Subcutaneous adipose tissue (tissue), 4 donors: Measurements from ENCODE around the gene PRSS22. TPM values are rescaled to one million over a fixed set of nuclear protein-coding genes. Genes with fewer than 3 reads are reported as not detected.

Experiments used
- total RNA-seq, 4 donors: library from RNA; depleted of rRNA; stranded (reverse); fragments of >200 nt; gene quantifications; one replicate each; pipeline ENCODE4 v1.1.0, GENCODE V29; 2016
- TF ChIP-seq, protein P1 (sequence below): fragments of 450-650 bp; IDR thresholded peaks from one replicate; pipeline ENCODE4 v1.5.1; 2016; ENCODE audit warnings: low read depth, mild to moderate bottlenecking, control low read depth, antibody characterized with exemption, moderate library complexity

The PRSS22 gene
- total RNA-seq, 4 donors from 2014 or later, result 1.5 TPM; not detected in 3

DNA sequence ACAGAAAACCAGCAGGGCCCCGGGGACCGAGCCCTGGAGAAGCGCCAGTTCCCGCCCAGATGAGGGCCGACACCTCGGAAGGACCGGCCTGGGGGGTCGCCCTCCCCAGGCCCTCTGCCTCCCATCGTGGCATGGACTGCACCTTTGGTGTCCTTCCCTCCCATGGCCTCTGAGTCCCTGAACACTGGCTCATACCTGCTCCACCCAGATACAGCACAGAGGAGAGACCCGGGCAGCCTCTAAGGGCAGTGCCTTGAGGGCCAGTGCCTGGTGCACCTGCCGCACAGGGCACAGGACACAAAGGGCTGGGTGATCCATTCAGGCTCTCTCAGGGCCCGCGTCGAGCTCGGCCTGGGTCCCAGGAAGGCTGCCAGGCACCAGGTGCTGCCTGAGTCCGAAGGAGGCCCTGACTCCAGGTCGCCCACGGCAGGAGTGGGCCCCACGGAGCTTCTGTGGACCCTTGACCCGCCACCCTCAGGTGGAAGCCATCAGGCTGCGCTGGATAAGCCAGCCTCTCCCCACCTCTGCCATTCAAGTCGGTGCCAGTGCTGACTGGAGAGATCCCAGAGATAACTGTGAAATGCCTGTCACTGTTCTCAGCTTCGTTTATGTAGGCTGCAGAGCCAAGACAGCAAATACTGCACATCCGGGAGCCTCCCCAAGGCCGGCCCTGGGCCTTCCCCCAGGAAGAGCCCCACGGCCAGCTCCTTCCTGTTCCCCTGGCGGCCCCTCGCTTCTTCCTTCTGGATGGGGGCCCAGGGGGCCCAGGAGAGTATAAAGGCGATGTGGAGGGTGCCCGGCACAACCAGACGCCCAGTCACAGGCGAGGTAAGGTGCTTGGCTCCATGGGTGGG, 28.2 kb downstream of the PRSS22 start, which contains the start of gene ZG16B:
Gene ZG16B (plus strand): TSS at position 803 of the 854 bp plus-strand sequence. CDS start 139 bp downstream, outside the sequence.
- TF ChIP-seq, protein P1, sequence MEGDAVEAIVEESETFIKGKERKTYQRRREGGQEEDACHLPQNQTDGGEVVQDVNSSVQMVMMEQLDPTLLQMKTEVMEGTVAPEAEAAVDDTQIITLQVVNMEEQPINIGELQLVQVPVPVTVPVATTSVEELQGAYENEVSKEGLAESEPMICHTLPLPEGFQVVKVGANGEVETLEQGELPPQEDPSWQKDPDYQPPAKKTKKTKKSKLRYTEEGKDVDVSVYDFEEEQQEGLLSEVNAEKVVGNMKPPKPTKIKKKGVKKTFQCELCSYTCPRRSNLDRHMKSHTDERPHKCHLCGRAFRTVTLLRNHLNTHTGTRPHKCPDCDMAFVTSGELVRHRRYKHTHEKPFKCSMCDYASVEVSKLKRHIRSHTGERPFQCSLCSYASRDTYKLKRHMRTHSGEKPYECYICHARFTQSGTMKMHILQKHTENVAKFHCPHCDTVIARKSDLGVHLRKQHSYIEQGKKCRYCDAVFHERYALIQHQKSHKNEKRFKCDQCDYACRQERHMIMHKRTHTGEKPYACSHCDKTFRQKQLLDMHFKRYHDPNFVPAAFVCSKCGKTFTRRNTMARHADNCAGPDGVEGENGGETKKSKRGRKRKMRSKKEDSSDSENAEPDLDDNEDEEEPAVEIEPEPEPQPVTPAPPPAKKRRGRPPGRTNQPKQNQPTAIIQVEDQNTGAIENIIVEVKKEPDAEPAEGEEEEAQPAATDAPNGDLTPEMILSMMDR, result no peak

DNA sequence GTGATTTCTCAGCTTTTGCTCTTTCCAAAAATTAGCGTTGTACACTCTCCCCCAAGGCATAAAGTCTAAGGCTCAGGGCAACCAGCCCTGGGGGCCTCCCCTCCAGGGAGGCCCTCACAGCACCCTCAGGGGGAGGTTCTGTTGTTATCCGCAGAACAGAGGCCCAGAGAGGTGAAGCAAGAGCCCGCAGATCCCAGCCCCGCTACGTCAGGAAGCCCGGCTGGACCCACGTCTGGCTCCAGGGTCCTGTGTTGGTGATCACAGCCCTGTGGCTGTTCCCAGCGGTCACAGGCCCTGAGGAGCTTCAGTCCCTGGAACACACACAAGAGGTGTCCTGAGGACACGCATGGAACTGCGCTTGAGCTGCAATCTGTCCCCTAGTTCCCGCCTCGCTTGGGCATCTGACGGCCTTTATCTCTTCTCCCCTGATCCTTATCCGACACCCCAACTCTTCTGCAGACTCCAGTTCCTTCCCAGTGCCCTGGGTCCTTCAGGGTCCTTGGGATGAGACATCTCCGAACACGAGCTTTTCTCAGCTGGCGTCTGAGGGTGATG, 29.0 kb downstream of the PRSS22 start:
- TF ChIP-seq, protein P1, result no peak

DNA sequence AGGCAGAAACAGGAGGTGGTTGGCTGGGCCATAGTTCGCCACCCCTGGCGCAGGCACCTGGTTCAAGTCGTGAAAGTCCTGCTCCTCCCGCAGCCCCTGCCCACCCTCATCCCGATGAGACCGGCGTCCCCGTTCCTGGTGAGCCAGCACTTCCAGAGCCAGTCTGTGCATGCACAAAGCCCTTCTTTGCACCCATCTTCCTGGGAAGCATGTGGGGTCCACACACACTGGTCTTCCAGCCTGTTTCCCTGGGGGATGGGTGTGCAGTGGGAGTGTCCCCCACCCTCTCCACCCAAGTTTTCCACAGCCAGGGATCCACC, 29.5 kb downstream of the PRSS22 start:
- TF ChIP-seq, protein P1, result no peak

DNA sequence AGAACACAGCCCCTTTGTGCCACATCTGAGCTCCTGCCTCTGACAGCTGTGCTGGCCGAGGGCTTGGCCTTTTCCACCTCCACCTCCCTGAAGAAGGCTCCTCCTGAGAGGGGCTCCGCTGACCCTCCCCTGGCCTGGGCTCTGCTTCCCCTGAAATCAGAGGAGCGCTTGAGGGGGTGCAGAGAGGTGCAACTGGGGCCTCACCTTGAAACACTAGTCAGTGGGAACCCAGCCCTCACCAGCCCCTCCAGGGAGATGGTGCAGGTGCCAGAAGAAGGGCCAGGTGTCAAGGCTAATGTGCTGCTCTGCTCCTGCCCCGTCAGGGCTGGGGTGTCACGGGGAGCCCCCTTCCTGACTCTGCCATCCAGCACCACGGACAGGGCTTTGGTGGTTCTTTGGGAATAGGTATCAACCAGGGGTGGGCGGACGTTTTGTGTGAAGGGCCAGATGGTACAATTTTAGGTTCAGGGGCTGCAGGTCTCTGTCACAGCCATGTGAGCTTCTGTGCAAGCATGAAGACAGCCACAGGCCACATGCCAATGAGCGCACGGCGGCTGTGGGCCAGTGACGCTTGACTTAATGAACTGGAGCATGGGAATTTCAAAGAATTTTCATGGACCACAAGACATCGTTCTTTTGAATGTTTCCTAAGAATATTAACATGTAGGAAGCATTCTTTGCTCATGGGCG, 30.0 kb downstream of the PRSS22 start:
- TF ChIP-seq, protein P1, result no peak

DNA sequence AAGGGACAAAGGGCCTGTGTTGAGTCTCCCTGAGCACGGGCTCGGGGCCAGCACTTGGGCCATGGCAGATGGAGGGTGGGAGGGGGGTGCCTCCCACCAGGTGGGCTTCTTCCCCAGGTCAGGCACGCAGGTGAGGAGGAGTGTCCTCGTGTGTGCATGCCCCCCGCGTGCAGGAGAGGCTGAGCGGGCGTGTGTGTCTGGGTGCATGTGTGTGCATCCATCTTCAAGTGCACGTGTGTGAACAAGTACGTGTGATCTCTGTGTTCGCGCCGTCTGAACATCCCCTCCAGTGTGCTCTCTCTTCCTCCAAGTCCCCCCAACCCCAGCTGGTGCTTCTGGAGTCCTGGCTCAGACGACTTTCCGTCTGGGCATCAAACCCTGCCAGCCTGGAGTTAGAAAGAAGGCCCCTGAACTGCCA, 30.6 kb downstream of the PRSS22 start:
- TF ChIP-seq, protein P1, result no peak

DNA sequence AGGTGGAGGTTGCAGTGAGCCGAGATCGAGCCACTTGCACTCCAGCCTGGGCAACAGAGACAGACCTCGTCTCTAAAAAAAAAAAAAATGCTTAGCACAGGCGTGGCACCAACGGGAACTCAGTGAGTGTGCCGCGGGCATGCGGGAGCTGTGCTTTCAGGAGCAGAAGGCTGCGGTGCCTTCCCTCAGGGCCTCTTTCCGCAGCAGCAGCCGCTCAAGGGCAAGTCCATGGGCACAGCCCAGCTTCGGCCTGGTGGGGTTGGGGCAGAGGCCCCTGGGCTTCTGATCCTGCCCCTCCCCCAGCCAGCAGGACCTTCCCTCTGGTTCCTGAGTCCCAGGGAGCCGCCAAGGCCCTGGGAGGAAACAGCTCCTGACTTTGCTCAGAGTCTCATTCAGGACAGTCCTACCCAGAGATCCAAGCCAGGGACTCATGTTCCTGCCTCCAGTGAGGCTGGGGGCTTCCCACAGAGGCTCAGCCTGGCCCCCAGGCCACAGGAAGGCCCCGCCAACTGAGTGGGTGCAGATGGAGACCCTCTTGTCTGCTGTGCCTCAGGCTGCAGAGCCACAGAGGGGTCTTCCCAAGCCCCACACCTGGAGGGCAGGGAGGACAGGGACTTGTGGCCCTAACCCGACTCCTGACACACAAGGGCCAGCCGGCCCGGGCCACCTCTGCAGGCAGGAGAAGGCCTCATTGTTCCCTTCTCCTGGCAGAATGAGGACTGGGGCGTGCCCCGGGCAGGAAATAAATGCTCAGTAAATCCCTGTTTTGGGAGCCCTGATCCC, 31.2 kb downstream of the PRSS22 start:
- TF ChIP-seq, protein P1, result no peak

DNA sequence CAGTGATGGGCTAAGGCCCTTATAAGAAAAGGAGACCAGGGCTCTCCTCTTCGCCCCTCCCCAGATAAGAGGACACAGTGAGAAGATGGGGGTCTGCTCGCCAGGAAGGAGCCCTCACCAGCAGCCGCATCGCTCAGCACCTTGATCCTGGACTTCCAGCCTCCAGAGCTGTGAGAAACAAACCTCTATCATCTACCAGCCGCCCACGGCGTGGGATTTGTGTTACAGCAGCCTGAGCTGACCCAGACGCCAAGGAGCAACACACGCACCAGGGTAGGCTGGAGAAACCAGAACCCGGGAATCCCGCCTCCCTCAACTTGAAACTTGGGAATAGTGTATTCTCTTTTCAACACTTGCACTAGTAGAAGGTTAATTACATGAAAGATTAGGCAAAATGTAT, 32.1 kb downstream of the PRSS22 start:
- TF ChIP-seq, protein P1, result no peak
